DOHH2 (cell line): ENCODE measurements around the gene DRD1.

Source experiments
- EZH2phosphoT487 ChIP-seq: fragments of 200-600 bp; sonication (generic); IDR thresholded peaks from 2 replicates; pipeline ENCODE4 v1.6.1; 2017; ENCODE audit warnings: borderline replicate concordance, mild to moderate bottlenecking, antibody characterized with exemption, low read length, moderate library complexity, mixed read lengths
- TF ChIP-seq, protein P1 (sequence below): fragments of 200-600 bp; sonication (generic); IDR thresholded peaks from one replicate; pipeline ENCODE4 v1.5.1; 2014; ENCODE audit warnings: antibody characterized with exemption, mild to moderate bottlenecking, low read depth, low read length; ENCODE audit not compliant: poor library complexity, severe bottlenecking

DNA sequence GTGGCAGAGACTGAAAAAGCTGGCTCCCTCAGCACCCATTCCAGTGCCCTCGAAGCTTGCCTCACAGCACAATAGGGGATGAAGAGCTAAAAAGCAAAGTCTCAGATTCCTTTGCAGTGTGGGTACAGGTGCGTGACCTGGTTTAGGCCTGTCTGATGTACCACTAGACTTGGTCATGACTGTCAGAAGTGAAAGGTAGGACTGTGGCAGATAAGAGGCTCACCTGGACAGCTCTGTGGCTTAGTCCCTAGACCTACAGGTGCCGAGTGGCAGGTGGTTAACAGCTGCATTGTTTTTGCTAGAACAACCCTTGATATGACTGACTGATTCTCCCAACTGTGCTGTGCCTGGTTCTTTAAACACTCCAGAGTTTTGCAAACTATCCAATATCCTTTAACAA is 19.7 kb upstream of the DRD1 start:
- TF ChIP-seq, protein P1, sequence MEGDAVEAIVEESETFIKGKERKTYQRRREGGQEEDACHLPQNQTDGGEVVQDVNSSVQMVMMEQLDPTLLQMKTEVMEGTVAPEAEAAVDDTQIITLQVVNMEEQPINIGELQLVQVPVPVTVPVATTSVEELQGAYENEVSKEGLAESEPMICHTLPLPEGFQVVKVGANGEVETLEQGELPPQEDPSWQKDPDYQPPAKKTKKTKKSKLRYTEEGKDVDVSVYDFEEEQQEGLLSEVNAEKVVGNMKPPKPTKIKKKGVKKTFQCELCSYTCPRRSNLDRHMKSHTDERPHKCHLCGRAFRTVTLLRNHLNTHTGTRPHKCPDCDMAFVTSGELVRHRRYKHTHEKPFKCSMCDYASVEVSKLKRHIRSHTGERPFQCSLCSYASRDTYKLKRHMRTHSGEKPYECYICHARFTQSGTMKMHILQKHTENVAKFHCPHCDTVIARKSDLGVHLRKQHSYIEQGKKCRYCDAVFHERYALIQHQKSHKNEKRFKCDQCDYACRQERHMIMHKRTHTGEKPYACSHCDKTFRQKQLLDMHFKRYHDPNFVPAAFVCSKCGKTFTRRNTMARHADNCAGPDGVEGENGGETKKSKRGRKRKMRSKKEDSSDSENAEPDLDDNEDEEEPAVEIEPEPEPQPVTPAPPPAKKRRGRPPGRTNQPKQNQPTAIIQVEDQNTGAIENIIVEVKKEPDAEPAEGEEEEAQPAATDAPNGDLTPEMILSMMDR = no peak
- TF ChIP-seq EZH2phosphoT487 = no peak
